ENCODE data around the gene PAX7.

PAX7 gene

GRCh38 chr1:18666317-18666920 lies 35.8 kb downstream of the PAX7 start:
- ATAC-seq (replicated peaks; ENCODE audit: extremely low read depth, poor library complexity, severe bottlenecking) (no peak), DNase-seq (ENCODE audit: low spot score in 2 of 2) (no peak)
- H3K4me3 Mint-ChIP-seq = no peak overlapping the region
- no peaks in the 10 kb centered on the region for H3K4me1 Mint-ChIP-seq
- H3K27me3 Mint-ChIP-seq = peaks cover 30% of the 10 kb centered on the region
- no peak overlapping the region for H3K27ac Mint-ChIP-seq (ENCODE audit: low read depth)
- H3K9me3 Mint-ChIP-seq = no peaks in the 10 kb centered on the region
- no peaks in the 10 kb centered on the region for H3K36me3 Mint-ChIP-seq (ENCODE audit: insufficient read depth)

- DNase-seq (ENCODE audit: low spot score in 2 of 2) (no peak), ATAC-seq (replicated peaks; ENCODE audit: extremely low read depth, poor library complexity, severe bottlenecking) (no peak)
- no peak overlapping the region for H3K4me3 Mint-ChIP-seq
- H3K36me3 Mint-ChIP-seq (ENCODE audit: insufficient read depth) = no peaks in the 10 kb centered on the region
- peaks cover 24% of the 10 kb centered on the region for H3K27me3 Mint-ChIP-seq
- H3K4me1 Mint-ChIP-seq = no peaks in the 10 kb centered on the region
- no peak overlapping the region for H3K27ac Mint-ChIP-seq (ENCODE audit: low read depth)
- H3K9me3 Mint-ChIP-seq = no peaks in the 10 kb centered on the region
Observed at GRCh38 chr1:18667333-18667732, 36.7 kb downstream of the PAX7 start.

- Mint-ChIP-seq H3K27ac (ENCODE audit: low read depth) (no peak overlapping the region), H3K36me3 (ENCODE audit: insufficient read depth) (no peaks in the 10 kb centered on the region), H3K9me3 (no peaks in the 10 kb centered on the region), H3K27me3 (peaks cover 31% of the 10 kb centered on the region), H3K4me1 (no peaks in the 10 kb centered on the region), H3K4me3 (no peak overlapping the region)
- DNase-seq (ENCODE audit: low spot score in 2 of 2) = no peak
- no peak for ATAC-seq (replicated peaks; ENCODE audit: extremely low read depth, poor library complexity, severe bottlenecking)
Observed at GRCh38 chr1:18668046-18668445, 37.4 kb downstream of the PAX7 start.

GRCh38 chr1:18668750-18669404 lies 38.2 kb downstream of the PAX7 start:
- H3K9me3 Mint-ChIP-seq = no peaks in the 10 kb centered on the region
- H3K4me3 Mint-ChIP-seq = no peak overlapping the region
- no peak for DNase-seq (ENCODE audit: low spot score in 2 of 2)
- no peaks in the 10 kb centered on the region for H3K4me1 Mint-ChIP-seq
- no peaks in the 10 kb centered on the region for H3K36me3 Mint-ChIP-seq (ENCODE audit: insufficient read depth)
- H3K27me3 Mint-ChIP-seq = peaks cover 37% of the 10 kb centered on the region
- H3K27ac Mint-ChIP-seq (ENCODE audit: low read depth) = no peak overlapping the region
- no peak for ATAC-seq (replicated peaks; ENCODE audit: extremely low read depth, poor library complexity, severe bottlenecking)

GRCh38 chr1:18670121-18670867 lies 39.6 kb downstream of the PAX7 start:
- H3K4me3 Mint-ChIP-seq = no peak overlapping the region
- H3K4me1 Mint-ChIP-seq = no peaks in the 10 kb centered on the region
- H3K27me3 Mint-ChIP-seq = peaks cover 49% of the 10 kb centered on the region
- no peaks in the 10 kb centered on the region for H3K9me3 Mint-ChIP-seq
- ATAC-seq (replicated peaks; ENCODE audit: extremely low read depth, poor library complexity, severe bottlenecking) = no peak
- no peak for DNase-seq (ENCODE audit: low spot score in 2 of 2)
- no peak overlapping the region for H3K27ac Mint-ChIP-seq (ENCODE audit: low read depth)
- peaks cover under 1% of the 10 kb centered on the region for H3K36me3 Mint-ChIP-seq (ENCODE audit: insufficient read depth)

- no peaks in the 10 kb centered on the region for H3K9me3 Mint-ChIP-seq
- no peak for DNase-seq (ENCODE audit: low spot score in 2 of 2)
- H3K4me3 Mint-ChIP-seq = no peak overlapping the region
- H3K27ac Mint-ChIP-seq (ENCODE audit: low read depth) = no peak overlapping the region
- ATAC-seq (replicated peaks; ENCODE audit: extremely low read depth, poor library complexity, severe bottlenecking) = no peak
- H3K36me3 Mint-ChIP-seq (ENCODE audit: insufficient read depth) = peaks cover 2% of the 10 kb centered on the region
- H3K27me3 Mint-ChIP-seq = peaks cover 55% of the 10 kb centered on the region
- H3K4me1 Mint-ChIP-seq = no peaks in the 10 kb centered on the region
Observed at GRCh38 chr1:18670868-18671225, 40.2 kb downstream of the PAX7 start.

- Mint-ChIP-seq H3K9me3 (no peaks in the 10 kb centered on the region), H3K4me3 (no peak overlapping the region), H3K4me1 (no peaks in the 10 kb centered on the region), H3K27ac (ENCODE audit: low read depth) (no peak overlapping the region), H3K36me3 (ENCODE audit: insufficient read depth) (peaks cover 2% of the 10 kb centered on the region), H3K27me3 (peaks cover 47% of the 10 kb centered on the region)
- no peak for ATAC-seq (replicated peaks; ENCODE audit: extremely low read depth, poor library complexity, severe bottlenecking)
- DNase-seq (ENCODE audit: low spot score in 2 of 2) = no peak
Observed at GRCh38 chr1:18673976-18674375, 43.3 kb downstream of the PAX7 start.

- no peak for DNase-seq (ENCODE audit: low spot score in 2 of 2)
- H3K4me1 Mint-ChIP-seq = no peaks in the 10 kb centered on the region
- ATAC-seq (replicated peaks; ENCODE audit: extremely low read depth, poor library complexity, severe bottlenecking) = no peak
- H3K27ac Mint-ChIP-seq (ENCODE audit: low read depth) = no peak overlapping the region
- H3K36me3 Mint-ChIP-seq (ENCODE audit: insufficient read depth) = peaks cover 2% of the 10 kb centered on the region
- no peak overlapping the region for H3K4me3 Mint-ChIP-seq
- no peaks in the 10 kb centered on the region for H3K9me3 Mint-ChIP-seq
- H3K27me3 Mint-ChIP-seq = peaks cover 55% of the 10 kb centered on the region
Observed at GRCh38 chr1:18676332-18676781, 45.7 kb downstream of the PAX7 start.

GRCh38 chr1:18681423-18681835 lies 50.8 kb downstream of the PAX7 start:
- H3K27ac Mint-ChIP-seq (ENCODE audit: low read depth) = no peak overlapping the region
- ATAC-seq (replicated peaks; ENCODE audit: extremely low read depth, poor library complexity, severe bottlenecking) = no peak
- no peak for DNase-seq (ENCODE audit: low spot score in 2 of 2)
- H3K4me1 Mint-ChIP-seq = no peaks in the 10 kb centered on the region
- H3K4me3 Mint-ChIP-seq = no peak overlapping the region
- peaks cover 47% of the 10 kb centered on the region for H3K27me3 Mint-ChIP-seq
- no peaks in the 10 kb centered on the region for H3K9me3 Mint-ChIP-seq
- H3K36me3 Mint-ChIP-seq (ENCODE audit: insufficient read depth) = peaks cover 2% of the 10 kb centered on the region

GRCh38 chr1:18682375-18682774 lies 51.7 kb downstream of the PAX7 start:
- H3K27ac Mint-ChIP-seq (ENCODE audit: low read depth) = no peak overlapping the region
- H3K9me3 Mint-ChIP-seq = no peaks in the 10 kb centered on the region
- peaks cover 2% of the 10 kb centered on the region for H3K36me3 Mint-ChIP-seq (ENCODE audit: insufficient read depth)
- no peak for ATAC-seq (replicated peaks; ENCODE audit: extremely low read depth, poor library complexity, severe bottlenecking)
- no peaks in the 10 kb centered on the region for H3K4me1 Mint-ChIP-seq
- peaks cover 47% of the 10 kb centered on the region for H3K27me3 Mint-ChIP-seq
- DNase-seq (ENCODE audit: low spot score in 2 of 2) = no peak
- no peak overlapping the region for H3K4me3 Mint-ChIP-seq

- peaks cover 51% of the 10 kb centered on the region for H3K27me3 Mint-ChIP-seq
- no peaks in the 10 kb centered on the region for H3K9me3 Mint-ChIP-seq
- no peak overlapping the region for H3K4me3 Mint-ChIP-seq
- no peak for ATAC-seq (replicated peaks; ENCODE audit: extremely low read depth, poor library complexity, severe bottlenecking)
- no peak for DNase-seq (ENCODE audit: low spot score in 2 of 2)
- H3K36me3 Mint-ChIP-seq (ENCODE audit: insufficient read depth) = peaks cover 2% of the 10 kb centered on the region
- H3K27ac Mint-ChIP-seq (ENCODE audit: low read depth) = no peak overlapping the region
- H3K4me1 Mint-ChIP-seq = no peaks in the 10 kb centered on the region
Observed at GRCh38 chr1:18684303-18684702, 53.7 kb downstream of the PAX7 start.

- Mint-ChIP-seq H3K4me3 (no peak overlapping the region), H3K27me3 (peaks cover 59% of the 10 kb centered on the region), H3K36me3 (ENCODE audit: insufficient read depth) (peaks cover 2% of the 10 kb centered on the region), H3K9me3 (no peaks in the 10 kb centered on the region), H3K27ac (ENCODE audit: low read depth) (no peak overlapping the region), H3K4me1 (no peaks in the 10 kb centered on the region)
- no peak for ATAC-seq (replicated peaks; ENCODE audit: extremely low read depth, poor library complexity, severe bottlenecking)
- DNase-seq (ENCODE audit: low spot score in 2 of 2) = no peak
Observed at GRCh38 chr1:18686540-18686939, 55.9 kb downstream of the PAX7 start.

GRCh38 chr1:18687273-18687672 lies 56.6 kb downstream of the PAX7 start:
- H3K9me3 Mint-ChIP-seq = no peaks in the 10 kb centered on the region
- H3K36me3 Mint-ChIP-seq (ENCODE audit: insufficient read depth) = peaks cover 2% of the 10 kb centered on the region
- H3K27me3 Mint-ChIP-seq = peaks cover 65% of the 10 kb centered on the region
- DNase-seq (ENCODE audit: low spot score in 2 of 2) (no peak), ATAC-seq (replicated peaks; ENCODE audit: extremely low read depth, poor library complexity, severe bottlenecking) (no peak)
- no peak overlapping the region for H3K27ac Mint-ChIP-seq (ENCODE audit: low read depth)
- H3K4me3 Mint-ChIP-seq = no peak overlapping the region
- no peaks in the 10 kb centered on the region for H3K4me1 Mint-ChIP-seq
